ENCODE measurements around the gene CCDC195.

CCDC195 gene

GRCh38 chr2:224711859-224712665, 4.1 kb downstream of the CCDC195 start:
- TF ChIP-seq EGR1 (IDR thresholded peaks at IDR 0.05): no peak

DNA sequence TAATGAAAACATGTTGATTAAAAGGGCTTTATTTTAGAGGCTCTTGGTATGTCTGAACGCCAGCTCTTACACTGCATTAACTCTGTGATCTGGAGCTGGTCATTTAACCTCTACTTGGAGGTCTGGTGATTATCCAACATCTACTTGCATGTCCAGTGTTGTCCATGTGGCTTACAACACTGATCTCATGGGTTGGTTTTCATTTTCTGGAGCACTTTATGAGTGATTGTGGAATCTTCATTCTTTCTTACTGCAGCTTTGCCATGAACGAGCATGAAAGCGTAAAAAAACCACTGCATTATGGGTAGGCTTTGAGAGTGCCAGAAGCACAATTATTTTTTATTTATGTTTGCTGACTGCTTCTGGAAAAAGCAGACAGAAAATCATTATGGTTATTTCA, 4.8 kb downstream of the CCDC195 start:
- no peak for TF ChIP-seq NFIC (IDR thresholded peaks at IDR 0.05)

GRCh38 chr2:224709301-224709700, 6.9 kb downstream of the CCDC195 start:
- no peak for TF ChIP-seq EP300 (IDR thresholded peaks at IDR 0.05; ENCODE audit: borderline replicate concordance)
- no peak for TF ChIP-seq FOXM1 (IDR thresholded peaks at IDR 0.05; ENCODE audit: borderline replicate concordance, low read depth)
- TF ChIP-seq CREB1 (IDR thresholded peaks at IDR 0.05; ENCODE audit: low read depth): no peak
- TF ChIP-seq, protein P1, sequence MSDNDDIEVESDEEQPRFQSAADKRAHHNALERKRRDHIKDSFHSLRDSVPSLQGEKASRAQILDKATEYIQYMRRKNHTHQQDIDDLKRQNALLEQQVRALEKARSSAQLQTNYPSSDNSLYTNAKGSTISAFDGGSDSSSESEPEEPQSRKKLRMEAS (IDR thresholded peaks at IDR 0.05): no peak
- no peak for TF ChIP-seq TCF12 (IDR thresholded peaks at IDR 0.05; ENCODE audit: low read depth)
- no peak for TF ChIP-seq TAF1 (IDR thresholded peaks at IDR 0.05; ENCODE audit: low read depth)
- TF ChIP-seq CEBPB (IDR thresholded peaks at IDR 0.05): no peak
- TF ChIP-seq, protein P2, sequence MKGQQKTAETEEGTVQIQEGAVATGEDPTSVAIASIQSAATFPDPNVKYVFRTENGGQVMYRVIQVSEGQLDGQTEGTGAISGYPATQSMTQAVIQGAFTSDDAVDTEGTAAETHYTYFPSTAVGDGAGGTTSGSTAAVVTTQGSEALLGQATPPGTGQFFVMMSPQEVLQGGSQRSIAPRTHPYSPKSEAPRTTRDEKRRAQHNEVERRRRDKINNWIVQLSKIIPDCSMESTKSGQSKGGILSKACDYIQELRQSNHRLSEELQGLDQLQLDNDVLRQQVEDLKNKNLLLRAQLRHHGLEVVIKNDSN (IDR thresholded peaks at IDR 0.05): no peak
- TF ChIP-seq RAD21 (IDR thresholded peaks at IDR 0.05; ENCODE audit: low read depth): no peak
- no peak for TF ChIP-seq NFIC (IDR thresholded peaks at IDR 0.05)
- no peak for TF ChIP-seq TEAD4 (IDR thresholded peaks at IDR 0.05)
- TF ChIP-seq, protein P3, sequence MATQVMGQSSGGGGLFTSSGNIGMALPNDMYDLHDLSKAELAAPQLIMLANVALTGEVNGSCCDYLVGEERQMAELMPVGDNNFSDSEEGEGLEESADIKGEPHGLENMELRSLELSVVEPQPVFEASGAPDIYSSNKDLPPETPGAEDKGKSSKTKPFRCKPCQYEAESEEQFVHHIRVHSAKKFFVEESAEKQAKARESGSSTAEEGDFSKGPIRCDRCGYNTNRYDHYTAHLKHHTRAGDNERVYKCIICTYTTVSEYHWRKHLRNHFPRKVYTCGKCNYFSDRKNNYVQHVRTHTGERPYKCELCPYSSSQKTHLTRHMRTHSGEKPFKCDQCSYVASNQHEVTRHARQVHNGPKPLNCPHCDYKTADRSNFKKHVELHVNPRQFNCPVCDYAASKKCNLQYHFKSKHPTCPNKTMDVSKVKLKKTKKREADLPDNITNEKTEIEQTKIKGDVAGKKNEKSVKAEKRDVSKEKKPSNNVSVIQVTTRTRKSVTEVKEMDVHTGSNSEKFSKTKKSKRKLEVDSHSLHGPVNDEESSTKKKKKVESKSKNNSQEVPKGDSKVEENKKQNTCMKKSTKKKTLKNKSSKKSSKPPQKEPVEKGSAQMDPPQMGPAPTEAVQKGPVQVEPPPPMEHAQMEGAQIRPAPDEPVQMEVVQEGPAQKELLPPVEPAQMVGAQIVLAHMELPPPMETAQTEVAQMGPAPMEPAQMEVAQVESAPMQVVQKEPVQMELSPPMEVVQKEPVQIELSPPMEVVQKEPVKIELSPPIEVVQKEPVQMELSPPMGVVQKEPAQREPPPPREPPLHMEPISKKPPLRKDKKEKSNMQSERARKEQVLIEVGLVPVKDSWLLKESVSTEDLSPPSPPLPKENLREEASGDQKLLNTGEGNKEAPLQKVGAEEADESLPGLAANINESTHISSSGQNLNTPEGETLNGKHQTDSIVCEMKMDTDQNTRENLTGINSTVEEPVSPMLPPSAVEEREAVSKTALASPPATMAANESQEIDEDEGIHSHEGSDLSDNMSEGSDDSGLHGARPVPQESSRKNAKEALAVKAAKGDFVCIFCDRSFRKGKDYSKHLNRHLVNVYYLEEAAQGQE (IDR thresholded peaks at IDR 0.05; ENCODE audit: low read depth): no peak
- TF ChIP-seq YY1 (IDR thresholded peaks at IDR 0.05; ENCODE audit: low read depth): no peak
- TF ChIP-seq EGR1 (IDR thresholded peaks at IDR 0.05): no peak
- TF ChIP-seq ZBTB7A (IDR thresholded peaks at IDR 0.05; ENCODE audit: low read depth): no peak

DNA sequence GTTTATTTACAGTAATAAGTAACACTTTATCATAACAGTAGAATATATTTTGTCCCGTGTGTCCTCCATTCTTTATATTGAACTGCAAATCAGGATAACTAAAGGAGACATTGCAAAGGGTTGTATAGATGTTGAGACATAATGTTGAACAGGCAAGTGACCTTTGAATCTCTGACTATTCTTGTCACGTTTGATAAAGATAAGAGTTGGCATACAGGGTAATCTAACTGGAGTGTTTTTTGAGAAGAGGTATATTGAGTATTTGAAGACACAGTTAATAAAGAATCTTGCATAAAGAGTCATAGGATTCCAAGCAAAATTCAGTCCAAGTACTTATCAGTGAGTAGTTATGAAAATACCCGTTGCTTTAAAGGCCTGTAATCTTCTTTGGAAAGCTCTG, 21.7 kb downstream of the CCDC195 start:
- TF ChIP-seq ZBTB7A (IDR thresholded peaks at IDR 0.05; ENCODE audit: low read depth): no peak
- TF ChIP-seq, protein P2 (IDR thresholded peaks at IDR 0.05): no peak

DNA sequence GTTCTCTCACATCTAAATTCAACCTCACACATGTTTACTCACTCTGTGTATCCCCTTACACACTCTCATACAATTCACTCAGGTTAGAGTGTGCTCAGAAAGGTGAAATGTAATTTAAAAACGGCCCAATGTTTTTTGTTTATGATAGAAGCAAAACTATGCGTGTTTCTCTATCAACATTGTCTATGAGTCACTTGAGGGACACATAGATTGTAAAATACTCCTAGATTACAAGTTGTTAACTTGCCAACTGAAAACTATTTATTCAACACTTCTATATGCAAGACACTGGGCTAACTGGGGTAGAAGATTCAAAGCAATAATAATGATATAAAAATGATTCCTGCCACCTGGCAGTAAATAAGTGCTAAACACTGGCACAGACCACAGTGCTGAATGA, 24.6 kb downstream of the CCDC195 start:
- TF ChIP-seq TCF12 (IDR thresholded peaks at IDR 0.05; ENCODE audit: low read depth) (no peak), EGR1 (IDR thresholded peaks at IDR 0.05) (no peak), ZBTB7A (IDR thresholded peaks at IDR 0.05; ENCODE audit: low read depth) (no peak), TEAD4 (IDR thresholded peaks at IDR 0.05) (no peak), FOXM1 (IDR thresholded peaks at IDR 0.05; ENCODE audit: borderline replicate concordance, low read depth) (no peak), CREB1 (IDR thresholded peaks at IDR 0.05; ENCODE audit: low read depth) (no peak), NFIC (IDR thresholded peaks at IDR 0.05) (no peak), RAD21 (IDR thresholded peaks at IDR 0.05; ENCODE audit: low read depth) (no peak), TAF1 (IDR thresholded peaks at IDR 0.05; ENCODE audit: low read depth) (no peak), YY1 (IDR thresholded peaks at IDR 0.05; ENCODE audit: low read depth) (no peak), EP300 (IDR thresholded peaks at IDR 0.05; ENCODE audit: borderline replicate concordance) (no peak)
- TF ChIP-seq, protein P3 (IDR thresholded peaks at IDR 0.05; ENCODE audit: low read depth): no peak
- TF ChIP-seq, protein P1 (IDR thresholded peaks at IDR 0.05): no peak
- TF ChIP-seq, protein P2 (IDR thresholded peaks at IDR 0.05): no peak

GRCh38 chr2:224690868-224691267, 25.3 kb downstream of the CCDC195 start:
- no peak for TF ChIP-seq CREB1 (IDR thresholded peaks at IDR 0.05; ENCODE audit: low read depth)
- TF ChIP-seq RAD21 (IDR thresholded peaks at IDR 0.05; ENCODE audit: low read depth): no peak
- TF ChIP-seq TEAD4 (IDR thresholded peaks at IDR 0.05): no peak
- TF ChIP-seq, protein P1 (IDR thresholded peaks at IDR 0.05): no peak
- TF ChIP-seq, protein P3 (IDR thresholded peaks at IDR 0.05; ENCODE audit: low read depth): no peak
- TF ChIP-seq EP300 (IDR thresholded peaks at IDR 0.05; ENCODE audit: borderline replicate concordance): no peak
- no peak for TF ChIP-seq NFIC (IDR thresholded peaks at IDR 0.05)
- no peak for TF ChIP-seq YY1 (IDR thresholded peaks at IDR 0.05; ENCODE audit: low read depth)
- TF ChIP-seq EGR1 (IDR thresholded peaks at IDR 0.05): no peak
- no peak for TF ChIP-seq TCF12 (IDR thresholded peaks at IDR 0.05; ENCODE audit: low read depth)
- TF ChIP-seq, protein P2 (IDR thresholded peaks at IDR 0.05): no peak
- TF ChIP-seq TAF1 (IDR thresholded peaks at IDR 0.05; ENCODE audit: low read depth): no peak
- no peak for TF ChIP-seq ZBTB7A (IDR thresholded peaks at IDR 0.05; ENCODE audit: low read depth)
- TF ChIP-seq CEBPB (IDR thresholded peaks at IDR 0.05): no peak
- no peak for TF ChIP-seq FOXM1 (IDR thresholded peaks at IDR 0.05; ENCODE audit: borderline replicate concordance, low read depth)
